K562 (cell line): ENCODE data around the gene MDN1. TPM values are rescaled to one million over a fixed set of nuclear protein-coding genes. Genes with fewer than 3 reads are reported as not detected.
A peak's percentile ranks its signal among the peaks of the same experiment; 100 is the strongest.

Source experiments
- ATF1 ChIP-seq, 2 experiments: fragments of 450-650 bp in 1 of 2; IDR thresholded peaks; 2 replicates each; pipeline ENCODE4 v1.6.1; 2016; ENCODE audit warnings: missing compliant biosample characterization in 1 of 2, missing genetic modification characterization in 1 of 2
- CTBP1 ChIP-seq: fragments of 450-650 bp; IDR thresholded peaks from 2 replicates; pipeline ENCODE4 v1.6.1; 2016; ENCODE audit warnings: borderline replicate concordance
- MYBL2 ChIP-seq, 2 experiments: fragments of 450-650 bp in 1 of 2; sonication (generic) in 1 of 2; formaldehyde crosslinking in 1 of 2; IDR thresholded peaks; 2 replicates each; pipeline versions ENCODE4 v1.6.1 to v1.8.1; 2017 to 2022; ENCODE audit warnings: borderline replicate concordance in 1 of 2, inconsistent platforms in 1 of 2, low read depth in 1 of 2, mild to moderate bottlenecking in 1 of 2, missing genetic modification reagents in 1 of 2, moderate library complexity in 1 of 2
- NONO ChIP-seq, 2 experiments: fragments of 200-400 bp in 1 of 2; fragments of 450-650 bp in 1 of 2; formaldehyde crosslinking in 1 of 2; IDR thresholded peaks; 2 replicates each; pipeline ENCODE4 v1.6.1; 2017; ENCODE audit warnings: low read depth in 2 of 2, mild to moderate bottlenecking in 2 of 2, moderate library complexity in 2 of 2, low read length in 1 of 2
- PHB2 ChIP-seq: fragments of 450-650 bp; IDR thresholded peaks from 2 replicates; pipeline ENCODE4 v1.6.1; 2017; ENCODE audit warnings: low read depth
- PRMT5 ChIP-seq: sonication (generic); formaldehyde crosslinking; IDR thresholded peaks from 2 replicates; pipeline ENCODE4 v1.5.0; 2020; ENCODE audit warnings: missing genetic modification reagents
- RBFOX2 ChIP-seq: fragments of 200-400 bp; formaldehyde crosslinking; IDR thresholded peaks from 2 replicates; pipeline ENCODE4 v1.6.1; 2017; ENCODE audit warnings: low read depth, mild to moderate bottlenecking, low read length, moderate library complexity
- SIN3B ChIP-seq: fragments of 450-650 bp; IDR thresholded peaks from 2 replicates; pipeline ENCODE4 v1.6.1; 2017; ENCODE audit warnings: low read depth, mild to moderate bottlenecking, moderate library complexity
- TRIM24 ChIP-seq, 2 experiments: fragments of 450-650 bp; IDR thresholded peaks; 2 replicates each; pipeline ENCODE4 v1.6.1; 2016
- U2AF1 ChIP-seq: fragments of 200-400 bp; formaldehyde crosslinking; optimal IDR thresholded peaks from 2 replicates; pipeline ENCODE3; 2017; ENCODE audit warnings: mild to moderate bottlenecking, low read depth, low read length, moderate library complexity
- ZNF143 ChIP-seq: sonication (generic); formaldehyde crosslinking; IDR thresholded peaks from 2 replicates; pipeline ENCODE4 v1.9.0; 2022; ENCODE audit warnings: mild to moderate bottlenecking, missing genetic modification reagents
- ZNF263 ChIP-seq: sonication (generic); formaldehyde crosslinking; IDR thresholded peaks from 2 replicates; pipeline ENCODE4 v1.8.0; 2022; ENCODE audit warnings: mild to moderate bottlenecking, missing genetic modification reagents, borderline replicate concordance
- ZNF586 ChIP-seq: fragments of 450-650 bp; formaldehyde crosslinking; conservative IDR thresholded peaks from 2 replicates; pipeline ENCODE4 v1.4.0; 2020; ENCODE audit warnings: mild to moderate bottlenecking, moderate library complexity
- ZNF696 ChIP-seq: fragments of 250-450 bp; sonication (Bioruptor Pico); conservative IDR thresholded peaks from 2 replicates; pipeline ENCODE4 v1.4.0; 2020; ENCODE audit warnings: mild to moderate bottlenecking, moderate library complexity
- polyA plus RNA-seq, 8 experiments: library from polyadenylated mRNA; depleted of rRNA in 4 of 8; stranded (reverse) in 5 of 8; unstranded in 3 of 8; fragments of >200 nt; fragmentation: Nextera tagmentation in 2 of 8; fragmentation: Illumina TruSeq in 1 of 8; extraction: Ambion mirVana in 2 of 8; extraction: Trizol in 1 of 8; gene quantifications; 2 replicates each; pipeline versions ENCODE4 v1.2.1 to v1.2.3, GENCODE V29; 2011 to 2014; ENCODE audit warnings: inconsistent platforms in 1 of 8, missing spikeins in 1 of 8
- total RNA-seq, 7 experiments: library from RNA; depleted of rRNA in 6 of 7; stranded (reverse); fragments of >200 nt in 6 of 7; fragmentation: Illumina TruSeq in 2 of 7; extraction: Trizol in 2 of 7; gene quantifications; 2 replicates each; pipeline versions ENCODE4 v1.2.1 to v1.2.3, GENCODE V29; 2011 to 2021; ENCODE audit warnings: low replicate concordance in 1 of 7
- TF ChIP-seq, protein P1 (sequence below): fragments of 250-450 bp; sonication (Bioruptor Pico); IDR thresholded peaks from 2 replicates; pipeline ENCODE4 v1.8.0; 2021; ENCODE audit warnings: moderate library complexity, mild to moderate bottlenecking, inconsistent platforms
- TF ChIP-seq, protein P2 (sequence below): sonication (generic); formaldehyde crosslinking; IDR thresholded peaks from 2 replicates; pipeline ENCODE4 v1.4.0; 2020; ENCODE audit warnings: mild to moderate bottlenecking, missing genetic modification reagents
- TF ChIP-seq, protein P3 (sequence below): sonication (generic); formaldehyde crosslinking; IDR thresholded peaks from 2 replicates; pipeline ENCODE4 v1.5.0; 2020; ENCODE audit warnings: missing genetic modification reagents
- TF ChIP-seq, protein P4 (sequence below): sonication (generic); formaldehyde crosslinking; IDR thresholded peaks from 2 replicates; pipeline ENCODE4 v1.8.0; 2022; ENCODE audit warnings: mild to moderate bottlenecking, low read depth, missing genetic modification reagents
- TF ChIP-seq, protein P5 (sequence below), 2 experiments: fragments of 250-450 bp in 1 of 2; fragments of 450-650 bp in 1 of 2; sonication (Bioruptor Pico) in 1 of 2; IDR thresholded peaks; 2 replicates each; pipeline versions ENCODE4 v1.6.1 to v1.8.0; 2016 to 2021; ENCODE audit warnings: mild to moderate bottlenecking in 2 of 2, moderate library complexity in 2 of 2, missing compliant biosample characterization in 1 of 2, missing genetic modification characterization in 1 of 2

Gene MDN1
- total and polyA plus RNA-seq, 9 of the 15 experiments (the other 6 are each of a cell fraction or from before 2014, with no cell fraction given), result 25.6 to 93.6 (median 43.0) TPM

DNA sequence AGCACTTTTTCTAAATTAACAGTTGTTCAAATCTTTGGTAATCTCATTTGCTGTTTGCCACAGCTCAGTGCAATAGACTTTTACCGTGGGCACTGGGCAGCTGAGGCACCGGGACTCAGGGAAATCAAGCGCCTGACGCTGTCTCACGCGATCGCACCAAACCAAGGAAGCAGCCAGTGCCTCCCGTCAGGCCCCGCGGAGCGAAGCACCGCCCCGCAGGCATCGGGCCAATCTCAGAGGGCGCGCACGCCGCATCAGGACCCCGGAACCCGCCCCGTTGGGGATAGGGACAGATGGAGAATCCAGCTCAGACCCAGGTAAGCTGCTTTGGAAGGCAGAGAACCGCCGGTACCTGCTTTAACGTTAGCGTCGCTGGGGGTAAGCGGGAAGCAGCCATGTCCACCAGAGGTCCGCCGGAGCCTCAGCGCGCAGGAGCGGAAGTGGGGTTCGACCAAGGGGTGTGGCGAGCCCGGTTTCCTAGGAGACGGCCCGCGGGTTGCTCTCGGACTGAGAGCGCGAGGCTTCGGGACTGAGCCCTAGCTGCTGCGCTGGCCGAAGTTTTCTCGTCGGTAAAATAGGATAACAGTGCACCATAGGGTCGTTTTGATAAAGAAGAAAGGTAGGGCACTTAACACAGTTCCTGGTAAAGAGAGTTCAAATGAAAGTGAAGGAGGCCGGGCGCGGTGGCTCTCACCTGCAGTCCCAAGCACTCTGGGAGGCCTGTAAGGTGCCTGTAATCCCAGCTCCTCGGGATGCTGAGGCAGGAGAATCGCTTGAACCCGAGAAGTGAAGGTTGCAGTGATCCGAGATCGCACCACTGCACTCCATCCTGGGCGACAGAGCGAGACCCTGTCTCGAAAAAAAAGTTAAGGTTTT is 181.0 kb downstream of the MDN1 start, which contains the start of gene LYRM2 (continued):
- TF ChIP-seq, protein P1, sequence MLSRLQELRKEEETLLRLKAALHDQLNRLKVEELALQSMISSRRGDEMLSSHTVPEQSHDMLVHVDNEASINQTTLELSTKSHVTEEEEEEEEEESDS (CRISPR knock-in tag), result no peak
- TF ChIP-seq, protein P2, sequence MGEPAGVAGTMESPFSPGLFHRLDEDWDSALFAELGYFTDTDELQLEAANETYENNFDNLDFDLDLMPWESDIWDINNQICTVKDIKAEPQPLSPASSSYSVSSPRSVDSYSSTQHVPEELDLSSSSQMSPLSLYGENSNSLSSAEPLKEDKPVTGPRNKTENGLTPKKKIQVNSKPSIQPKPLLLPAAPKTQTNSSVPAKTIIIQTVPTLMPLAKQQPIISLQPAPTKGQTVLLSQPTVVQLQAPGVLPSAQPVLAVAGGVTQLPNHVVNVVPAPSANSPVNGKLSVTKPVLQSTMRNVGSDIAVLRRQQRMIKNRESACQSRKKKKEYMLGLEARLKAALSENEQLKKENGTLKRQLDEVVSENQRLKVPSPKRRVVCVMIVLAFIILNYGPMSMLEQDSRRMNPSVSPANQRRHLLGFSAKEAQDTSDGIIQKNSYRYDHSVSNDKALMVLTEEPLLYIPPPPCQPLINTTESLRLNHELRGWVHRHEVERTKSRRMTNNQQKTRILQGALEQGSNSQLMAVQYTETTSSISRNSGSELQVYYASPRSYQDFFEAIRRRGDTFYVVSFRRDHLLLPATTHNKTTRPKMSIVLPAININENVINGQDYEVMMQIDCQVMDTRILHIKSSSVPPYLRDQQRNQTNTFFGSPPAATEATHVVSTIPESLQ (CRISPR knock-in tag), result 0 out of 2 replicates have a peak, but pooled peaks have one; percentile 58
- TF ChIP-seq CTBP1, result peak; percentile 86
- TF ChIP-seq RBFOX2, result peak; percentile 91
- no peak for TF ChIP-seq ZNF586 (CRISPR knock-in tag)
- TF ChIP-seq, protein P3, sequence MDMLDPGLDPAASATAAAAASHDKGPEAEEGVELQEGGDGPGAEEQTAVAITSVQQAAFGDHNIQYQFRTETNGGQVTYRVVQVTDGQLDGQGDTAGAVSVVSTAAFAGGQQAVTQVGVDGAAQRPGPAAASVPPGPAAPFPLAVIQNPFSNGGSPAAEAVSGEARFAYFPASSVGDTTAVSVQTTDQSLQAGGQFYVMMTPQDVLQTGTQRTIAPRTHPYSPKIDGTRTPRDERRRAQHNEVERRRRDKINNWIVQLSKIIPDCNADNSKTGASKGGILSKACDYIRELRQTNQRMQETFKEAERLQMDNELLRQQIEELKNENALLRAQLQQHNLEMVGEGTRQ (CRISPR knock-in tag), result no peak
- TF ChIP-seq MYBL2 (IDR thresholded peaks at IDR 0.05; ENCODE audit: low read depth), result no peak
- no peak for TF ChIP-seq MYBL2 (CRISPR knock-in tag; IDR thresholded peaks at IDR 0.05; ENCODE audit: borderline replicate concordance)
- 0 out of 2 replicates have a peak, but pooled peaks have one; percentile 64 for TF ChIP-seq SIN3B
- TF ChIP-seq PHB2, result no peak
- TF ChIP-seq ZNF696 (CRISPR knock-in tag), result no peak
- no peak for TF ChIP-seq TRIM24 (IDR thresholded peaks at IDR 0.05)
- TF ChIP-seq ZNF143 (CRISPR knock-in tag), result peak; percentile 64; the same call in 1 of the 2 replicates
- no peak for TF ChIP-seq U2AF1
- TF ChIP-seq ZNF263 (CRISPR knock-in tag), result peak; percentile 37; the same call in 1 of the 2 replicates
- TF ChIP-seq PRMT5 (CRISPR knock-in tag), result no peak
- no peak for TF ChIP-seq ATF1 (CRISPR knock-in tag; IDR thresholded peaks at IDR 0.05)
- TF ChIP-seq ATF1 (tag; IDR thresholded peaks at IDR 0.05), result peak; percentile 75
- TF ChIP-seq NONO (IDR thresholded peaks at IDR 0.05; ENCODE audit: low read depth in 2 of 2, low read length in 1 of 2), result 0 out of 4 replicates have a peak, but pooled peaks of 1 of the 2 experiments have one; percentile 47
- TF ChIP-seq, protein P4, sequence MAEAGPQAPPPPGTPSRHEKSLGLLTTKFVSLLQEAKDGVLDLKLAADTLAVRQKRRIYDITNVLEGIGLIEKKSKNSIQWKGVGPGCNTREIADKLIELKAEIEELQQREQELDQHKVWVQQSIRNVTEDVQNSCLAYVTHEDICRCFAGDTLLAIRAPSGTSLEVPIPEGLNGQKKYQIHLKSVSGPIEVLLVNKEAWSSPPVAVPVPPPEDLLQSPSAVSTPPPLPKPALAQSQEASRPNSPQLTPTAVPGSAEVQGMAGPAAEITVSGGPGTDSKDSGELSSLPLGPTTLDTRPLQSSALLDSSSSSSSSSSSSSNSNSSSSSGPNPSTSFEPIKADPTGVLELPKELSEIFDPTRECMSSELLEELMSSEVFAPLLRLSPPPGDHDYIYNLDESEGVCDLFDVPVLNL (CRISPR knock-in tag), result no peak
- TF ChIP-seq, protein P5, sequence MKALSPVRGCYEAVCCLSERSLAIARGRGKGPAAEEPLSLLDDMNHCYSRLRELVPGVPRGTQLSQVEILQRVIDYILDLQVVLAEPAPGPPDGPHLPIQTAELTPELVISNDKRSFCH (CRISPR knock-in tag; IDR thresholded peaks at IDR 0.05), result no peak
- TF ChIP-seq, protein P5 (tag; IDR thresholded peaks at IDR 0.05), result peak; percentile 54; the same call in 1 of the 2 replicates
